AG04449 (cell line): ENCODE results near the gene USP25.
A peak's percentile ranks its signal among the peaks of the same experiment; 100 is the strongest.

Experiments used
- CTCF ChIA-PET: fragments of 350-600 bp; formaldehyde crosslinking; extraction: SDS; loops from one replicate; lab custom pipeline; 2021; ENCODE audit warnings: antibody characterized with exemption; lab: Yijun Ruan, JAX
- POLR2A ChIA-PET: fragments of 400-600, 350-600 bp; formaldehyde crosslinking; extraction: SDS; loops from one replicate; lab custom pipeline; 2020; ENCODE audit warnings: antibody characterized with exemption, inconsistent platforms; lab: Yijun Ruan, JAX
- DNase-seq: peaks from one replicate; pipeline ENCODE4 v3.0.0-alpha.2; 2010; ENCODE audit warnings: low read depth, low spot score
- H3K4me3 ChIP-seq: 2 replicates; pipeline ENCODE4 v1.5.1; 2011; ENCODE audit warnings: low read depth, mild to moderate bottlenecking, control low read depth, low read length
- TF ChIP-seq, protein P1 (sequence below): IDR thresholded peaks from one replicate; pipeline ENCODE4 v1.5.1; 2011; ENCODE audit warnings: mild to moderate bottlenecking, moderate library complexity, low read length, control low read depth, inconsistent platforms; ENCODE audit not compliant: insufficient read depth; ENCODE audit errors: missing control alignments

Gene USP25

GRCh38 chr21:15815285-15815684, 85.5 kb downstream of the USP25 start:
- H3K4me3 ChIP-seq, result no peak overlapping the region
- CTCF ChIA-PET, result no interaction called here
- POLR2A ChIA-PET, result no interaction called here
- DNase-seq, result no peak
- TF ChIP-seq, protein P1, sequence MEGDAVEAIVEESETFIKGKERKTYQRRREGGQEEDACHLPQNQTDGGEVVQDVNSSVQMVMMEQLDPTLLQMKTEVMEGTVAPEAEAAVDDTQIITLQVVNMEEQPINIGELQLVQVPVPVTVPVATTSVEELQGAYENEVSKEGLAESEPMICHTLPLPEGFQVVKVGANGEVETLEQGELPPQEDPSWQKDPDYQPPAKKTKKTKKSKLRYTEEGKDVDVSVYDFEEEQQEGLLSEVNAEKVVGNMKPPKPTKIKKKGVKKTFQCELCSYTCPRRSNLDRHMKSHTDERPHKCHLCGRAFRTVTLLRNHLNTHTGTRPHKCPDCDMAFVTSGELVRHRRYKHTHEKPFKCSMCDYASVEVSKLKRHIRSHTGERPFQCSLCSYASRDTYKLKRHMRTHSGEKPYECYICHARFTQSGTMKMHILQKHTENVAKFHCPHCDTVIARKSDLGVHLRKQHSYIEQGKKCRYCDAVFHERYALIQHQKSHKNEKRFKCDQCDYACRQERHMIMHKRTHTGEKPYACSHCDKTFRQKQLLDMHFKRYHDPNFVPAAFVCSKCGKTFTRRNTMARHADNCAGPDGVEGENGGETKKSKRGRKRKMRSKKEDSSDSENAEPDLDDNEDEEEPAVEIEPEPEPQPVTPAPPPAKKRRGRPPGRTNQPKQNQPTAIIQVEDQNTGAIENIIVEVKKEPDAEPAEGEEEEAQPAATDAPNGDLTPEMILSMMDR, result no peak

- POLR2A ChIA-PET, result interaction anchor here (1.0 kb wide), 1 partner anchor 22 kb away, joined by 3 read pairs; no protein-coding TSS in a partner anchor
- CTCF ChIA-PET, result no interaction called here
- H3K4me3 ChIP-seq, result no peak overlapping the region
- no peak for DNase-seq
- TF ChIP-seq, protein P1, result no peak
Observed at GRCh38 chr21:15820327-15820726, 90.5 kb downstream of the USP25 start.

DNA sequence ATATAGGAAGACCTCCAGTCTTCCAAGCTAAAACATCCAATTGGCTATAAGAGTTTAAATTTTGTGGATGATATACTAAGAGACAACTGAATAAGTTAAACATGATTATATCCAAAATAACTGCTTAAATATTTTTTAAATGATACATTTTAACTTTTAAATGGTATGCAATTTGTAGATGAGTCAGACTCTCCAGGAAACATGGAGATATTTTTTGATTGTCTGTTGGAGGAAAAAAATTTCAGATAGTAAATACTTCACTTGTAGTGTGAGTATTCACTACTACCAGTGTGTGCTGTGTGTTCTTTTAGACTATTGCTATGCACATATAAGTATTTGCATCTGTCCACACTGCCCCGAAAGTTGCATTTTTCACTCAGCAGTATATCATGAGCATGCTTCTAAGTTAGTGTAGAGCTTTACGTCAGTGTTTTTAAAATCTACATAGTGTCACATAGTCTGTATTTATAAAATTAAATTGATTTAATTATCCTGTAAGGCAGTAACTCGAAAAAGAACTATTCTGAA, 91.1 kb downstream of the USP25 start:
- DNase-seq, result no peak
- POLR2A ChIA-PET, result interaction anchor here (1.0 kb wide), 1 partner anchor 21 kb away, joined by 3 read pairs; no protein-coding TSS in a partner anchor
- TF ChIP-seq, protein P1, result no peak
- CTCF ChIA-PET, result interaction anchor here (0.7 to 0.9 kb wide), 2 partner anchors 10 kb away, joined by 3 read pairs; no protein-coding TSS in a partner anchor
- no peak overlapping the region for H3K4me3 ChIP-seq

DNA sequence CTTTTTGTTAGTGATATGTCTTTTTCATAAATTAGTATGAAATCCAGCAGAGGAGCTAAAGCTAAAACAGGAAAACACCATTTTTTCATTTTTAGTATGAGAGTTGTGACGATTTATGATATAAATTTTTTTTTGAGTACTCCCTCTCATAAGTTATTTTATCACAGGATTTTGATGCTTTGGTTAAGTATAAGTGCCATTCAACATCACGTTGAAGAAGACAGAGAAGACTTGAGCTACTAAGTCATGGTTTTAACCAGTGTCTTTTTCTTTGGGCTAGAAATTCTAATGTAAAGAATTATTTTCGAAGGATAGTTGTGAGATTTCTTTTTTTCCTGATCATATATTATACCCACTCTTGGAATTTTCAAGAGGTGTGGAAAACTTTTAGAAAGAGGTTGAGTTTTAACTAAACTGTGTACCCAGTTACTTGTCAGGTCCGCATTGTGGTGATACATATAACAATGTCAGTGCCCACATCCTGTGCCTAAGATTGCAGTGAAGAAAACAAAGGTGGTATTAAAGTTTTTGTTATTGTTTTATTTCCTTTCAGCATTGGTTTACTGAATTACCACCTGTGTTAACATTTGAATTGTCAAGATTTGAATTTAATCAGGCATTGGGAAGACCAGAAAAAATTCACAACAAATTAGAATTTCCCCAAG, 93.8 kb downstream of the USP25 start:
- no peak overlapping the region for H3K4me3 ChIP-seq
- TF ChIP-seq, protein P1, result no peak
- ChIA-PET POLR2A (no interaction called here), CTCF (no interaction called here)
- no peak for DNase-seq

DNA sequence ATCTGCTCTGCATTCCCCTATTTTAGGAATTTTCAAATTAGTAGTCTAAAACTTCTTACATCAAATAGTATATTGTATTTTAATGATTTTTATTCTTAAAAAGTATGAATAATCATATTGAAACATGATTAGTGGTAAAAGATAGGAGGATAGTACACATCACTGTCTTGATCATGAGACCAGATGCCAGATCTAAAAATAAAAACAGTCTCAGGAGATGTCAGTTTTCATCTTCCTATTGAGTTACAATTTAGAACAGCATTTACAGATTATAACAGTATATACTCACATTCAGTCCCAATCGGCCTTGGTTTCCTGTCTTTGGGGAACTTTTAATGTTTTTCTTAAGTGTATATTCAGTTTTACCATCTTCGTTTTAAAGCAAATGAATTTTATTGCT, 95.9 kb downstream of the USP25 start:
- H3K4me3 ChIP-seq, result no peak overlapping the region
- TF ChIP-seq, protein P1, result no peak
- no peak for DNase-seq
- ChIA-PET CTCF (interaction anchor here (0.7 to 1.7 kb wide), 2 partner anchors 16 to 77 kb away, joined by 3 to 6 read pairs; no protein-coding TSS in a partner anchor), POLR2A (no interaction called here)

DNA sequence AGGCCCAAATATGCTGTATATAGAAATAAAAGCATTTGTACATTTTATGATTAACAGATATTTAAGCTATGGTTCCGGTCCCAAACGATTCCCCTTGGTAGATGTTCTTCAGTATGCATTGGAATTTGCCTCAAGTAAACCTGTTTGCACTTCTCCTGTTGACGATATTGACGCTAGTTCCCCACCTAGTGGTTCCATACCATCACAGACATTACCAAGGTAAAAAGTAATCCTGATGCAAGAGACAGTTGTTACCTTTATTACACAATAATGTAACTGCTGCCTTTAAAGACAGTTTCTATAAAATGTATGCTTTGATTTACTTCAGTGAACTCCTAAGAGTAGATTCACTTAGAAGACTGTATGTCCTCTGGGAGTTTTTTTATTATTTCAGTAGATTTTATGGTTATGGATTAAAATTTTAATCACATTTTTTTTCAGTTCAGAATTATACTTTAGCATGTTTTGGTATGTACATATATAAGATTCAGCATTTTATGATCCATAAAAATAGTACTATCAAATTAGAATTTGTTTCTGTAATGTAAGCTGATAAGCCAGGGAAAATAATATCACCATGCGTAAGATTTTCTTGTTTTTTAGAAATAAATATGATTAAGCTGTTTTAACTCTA, 96.5 kb downstream of the USP25 start:
- POLR2A ChIA-PET, result no interaction called here
- TF ChIP-seq, protein P1, result peak; percentile 37
- no peak for DNase-seq
- CTCF ChIA-PET, result interaction anchor here (0.7 to 1.7 kb wide), 2 partner anchors 15 to 78 kb away, joined by 3 to 6 read pairs; no protein-coding TSS in a partner anchor
- H3K4me3 ChIP-seq, result no peak overlapping the region
